OCI-LY3 (cell line): ENCODE data around the gene FLNC.
A peak's percentile ranks its signal among the peaks of the same experiment; 100 is the strongest.

Experiments used
- H2AFZ ChIP-seq: fragments of 200-600, 300-600 bp; shearing (Covaris generic); 2 replicates; pipeline ENCODE4 v1.6.0; 2014; ENCODE audit warnings: antibody characterized with exemption, low read depth, low read length
- H3K27ac ChIP-seq: fragments of 200-600, 300-600 bp; sonication (generic); 2 replicates; pipeline ENCODE4 v1.5.1; 2014; ENCODE audit warnings: mild to moderate bottlenecking, low read length, moderate library complexity, mixed read lengths
- H3K27me3 ChIP-seq: fragments of 200-600, 300-600 bp; sonication (generic); 2 replicates; pipeline ENCODE4 v1.6.1; 2014; ENCODE audit warnings: low read depth, low read length, mixed read lengths
- H3K36me3 ChIP-seq: fragments of 200-600, 300-600 bp; sonication (generic); replicated peaks from 2 replicates; pipeline ENCODE3; 2014; ENCODE audit warnings: low read depth, low read length, mixed read lengths
- H3K4me1 ChIP-seq: fragments of 300-600, 200-600 bp; sonication (generic); 2 replicates; pipeline ENCODE4 v1.6.1; 2014; ENCODE audit warnings: low read length, mixed read lengths
- H3K4me2 ChIP-seq: fragments of 200-600, 300-600 bp; sonication (generic); 2 replicates; pipeline ENCODE4 v1.6.1; 2014; ENCODE audit warnings: low read length, mixed read lengths
- H3K4me3 ChIP-seq: fragments of 300-600, 200-600 bp; sonication (generic); 2 replicates; pipeline ENCODE4 v1.5.1; 2014; ENCODE audit warnings: antibody characterized with exemption, mild to moderate bottlenecking, low read length, moderate library complexity
- H3K79me2 ChIP-seq: fragments of 300-600, 200-600 bp; shearing (Covaris generic); 2 replicates; pipeline ENCODE4 v1.6.1; 2014; ENCODE audit warnings: mild to moderate bottlenecking, low read length, mixed read lengths
- H3K9ac ChIP-seq: fragments of 300-600, 200-600 bp; shearing (Covaris generic); 2 replicates; pipeline ENCODE4 v1.6.0; 2014; ENCODE audit warnings: mild to moderate bottlenecking, low read length, moderate library complexity
- H3K9me3 ChIP-seq: fragments of 200-600, 300-600 bp; shearing (Covaris generic); 2 replicates; pipeline ENCODE4 v1.6.1; 2014; ENCODE audit warnings: low read length, mixed read lengths; ENCODE audit not compliant: insufficient read depth
- H4K20me1 ChIP-seq: fragments of 200-600, 300-600 bp; sonication (generic); 2 replicates; pipeline ENCODE4 v1.6.1; 2016; ENCODE audit warnings: low read length, mixed read lengths; ENCODE audit not compliant: insufficient read depth
- EZH2phosphoT487 ChIP-seq: fragments of 200-600 bp; shearing (Covaris generic); IDR thresholded peaks from 2 replicates; pipeline ENCODE4 v1.6.1; 2018; ENCODE audit warnings: antibody characterized with exemption, mixed run types, low read depth
- TF ChIP-seq, protein P1 (sequence below): fragments of 200-600, 300-600 bp; sonication (generic); IDR thresholded peaks from 2 replicates; pipeline ENCODE4 v1.5.1; 2014; ENCODE audit warnings: antibody characterized with exemption, low read length, low read depth

The FLNC gene

GRCh38 chr7:128829391-128830166, 627 bp upstream of the FLNC start:
- Histone ChIP-seq H2AFZ (no peak overlapping the region), H3K4me2 (no peak overlapping the region), H3K9ac (no peak overlapping the region)

GRCh38 chr7:128831178-128831993, 1.2 kb downstream of the FLNC start:
- Histone ChIP-seq H3K9me3 (no peaks in the 10 kb centered on the region), H3K36me3 (no peaks in the 10 kb centered on the region), H3K9ac (no peak overlapping the region), H3K27ac (no peak overlapping the region), H3K79me2 (no peaks in the 10 kb centered on the region), H3K4me1 (peaks cover 6% of the 10 kb centered on the region), H3K4me2 (peak overlapping the region; percentile 5; the same call in 1 of the 2 replicates), H3K4me3 (no peak overlapping the region), H3K27me3 (no peaks in the 10 kb centered on the region), H4K20me1 (no peaks in the 10 kb centered on the region), H2AFZ (no peak overlapping the region; the same call in 1 of the 2 replicates)
- TF ChIP-seq, protein P1, sequence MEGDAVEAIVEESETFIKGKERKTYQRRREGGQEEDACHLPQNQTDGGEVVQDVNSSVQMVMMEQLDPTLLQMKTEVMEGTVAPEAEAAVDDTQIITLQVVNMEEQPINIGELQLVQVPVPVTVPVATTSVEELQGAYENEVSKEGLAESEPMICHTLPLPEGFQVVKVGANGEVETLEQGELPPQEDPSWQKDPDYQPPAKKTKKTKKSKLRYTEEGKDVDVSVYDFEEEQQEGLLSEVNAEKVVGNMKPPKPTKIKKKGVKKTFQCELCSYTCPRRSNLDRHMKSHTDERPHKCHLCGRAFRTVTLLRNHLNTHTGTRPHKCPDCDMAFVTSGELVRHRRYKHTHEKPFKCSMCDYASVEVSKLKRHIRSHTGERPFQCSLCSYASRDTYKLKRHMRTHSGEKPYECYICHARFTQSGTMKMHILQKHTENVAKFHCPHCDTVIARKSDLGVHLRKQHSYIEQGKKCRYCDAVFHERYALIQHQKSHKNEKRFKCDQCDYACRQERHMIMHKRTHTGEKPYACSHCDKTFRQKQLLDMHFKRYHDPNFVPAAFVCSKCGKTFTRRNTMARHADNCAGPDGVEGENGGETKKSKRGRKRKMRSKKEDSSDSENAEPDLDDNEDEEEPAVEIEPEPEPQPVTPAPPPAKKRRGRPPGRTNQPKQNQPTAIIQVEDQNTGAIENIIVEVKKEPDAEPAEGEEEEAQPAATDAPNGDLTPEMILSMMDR: no peak
- TF ChIP-seq EZH2phosphoT487: no peak

More at GRCh38 chr7:128829391-128830166, 627 bp upstream of the FLNC start:
- H3K4me3 ChIP-seq: no peak overlapping the region
- no peaks in the 10 kb centered on the region for H3K27me3 ChIP-seq
- peaks cover 6% of the 10 kb centered on the region for H3K4me1 ChIP-seq
- H3K27ac ChIP-seq: no peak overlapping the region
- no peaks in the 10 kb centered on the region for H3K9me3 ChIP-seq
- H3K36me3 ChIP-seq: no peaks in the 10 kb centered on the region
- no peaks in the 10 kb centered on the region for H3K79me2 ChIP-seq
- no peaks in the 10 kb centered on the region for H4K20me1 ChIP-seq
- no peak for TF ChIP-seq EZH2phosphoT487
- TF ChIP-seq, protein P1: no peak

GRCh38 chr7:128831994-128832879, 2.0 kb downstream of the FLNC start:
- Histone ChIP-seq H3K4me3 (no peak overlapping the region), H2AFZ (no peak overlapping the region; the same call in 1 of the 2 replicates), H3K9me3 (no peaks in the 10 kb centered on the region), H3K36me3 (no peaks in the 10 kb centered on the region), H4K20me1 (no peaks in the 10 kb centered on the region), H3K79me2 (no peaks in the 10 kb centered on the region), H3K27me3 (no peaks in the 10 kb centered on the region), H3K27ac (no peak overlapping the region), H3K4me1 (peaks cover 6% of the 10 kb centered on the region), H3K9ac (no peak overlapping the region), H3K4me2 (peak overlapping the region; percentile 5; the same call in 1 of the 2 replicates)
- TF ChIP-seq EZH2phosphoT487: no peak
- TF ChIP-seq, protein P1: no peak
